Mucosa of rectum (tissue), 2 donors: ENCODE measurements around the gene RHOBTB1.
A peak's percentile ranks its signal among the peaks of the same experiment; 100 is the strongest.

ENCODE experiments used
- H3K27ac ChIP-seq, 2 donors: one replicate each; pipeline ENCODE4 v1.7.0; 2013; ENCODE audit warnings: inconsistent platforms in 2 of 2, low read depth in 2 of 2, low read length in 2 of 2
- H3K27me3 ChIP-seq, 2 donors: one replicate each; pipeline ENCODE4 v1.7.0; 2013; ENCODE audit warnings: low read length in 2 of 2; ENCODE audit not compliant: control insufficient read depth in 2 of 2, insufficient read depth in 2 of 2
- H3K36me3 ChIP-seq, 2 donors: one replicate each; pipeline ENCODE4 v1.7.0; 2013; ENCODE audit warnings: low read length in 2 of 2; ENCODE audit not compliant: control insufficient read depth in 2 of 2, insufficient read depth in 2 of 2
- H3K4me1 ChIP-seq, 2 donors: one replicate each; pipeline ENCODE4 v1.7.0; 2013; ENCODE audit warnings: low read length in 2 of 2, mild to moderate bottlenecking in 1 of 2; ENCODE audit not compliant: control insufficient read depth in 2 of 2, insufficient read depth in 2 of 2
- H3K4me3 ChIP-seq, 2 donors: one replicate each; pipeline ENCODE4 v1.7.0; 2013; ENCODE audit warnings: low read length in 2 of 2
- H3K9ac ChIP-seq, 2 donors: one replicate each; pipeline ENCODE4 v1.7.0; 2013; ENCODE audit warnings: low read length in 2 of 2, low read depth in 1 of 2, mild to moderate bottlenecking in 1 of 2
- H3K9me3 ChIP-seq, 2 donors: one replicate each; pipeline ENCODE4 v1.7.0; 2013; ENCODE audit warnings: low read length in 2 of 2; ENCODE audit not compliant: control insufficient read depth in 2 of 2
- donor health status: healthy.
- donor health status: Normal muscosa, but diverticular disease.

Gene RHOBTB1

DNA sequence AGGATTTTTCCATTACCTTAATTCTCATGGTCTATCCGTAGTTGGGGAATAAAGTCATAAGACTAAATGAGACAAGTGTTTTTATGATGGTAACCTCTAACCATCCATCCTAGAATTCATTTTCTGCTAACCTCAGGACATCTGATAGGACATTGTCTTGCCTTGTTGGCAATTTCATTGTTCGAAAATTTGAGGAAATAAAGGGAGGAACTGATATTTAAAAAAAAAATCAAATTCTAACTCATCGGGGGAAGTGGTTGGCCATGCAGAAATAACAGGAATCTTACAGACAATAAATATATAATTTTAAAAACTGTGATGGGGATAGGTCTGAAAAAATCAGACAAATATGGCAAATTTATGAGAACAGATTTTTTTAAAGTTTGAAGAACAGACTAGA, 21.7 kb upstream of the RHOBTB1 start:
- H3K9ac ChIP-seq: no peak overlapping the region
- no peaks in the 10 kb centered on the region for H3K36me3 ChIP-seq
- no peaks in the 10 kb centered on the region for H3K9me3 ChIP-seq
- H3K4me1 ChIP-seq: no peaks in the 10 kb centered on the region
- H3K27ac ChIP-seq: no peak overlapping the region
- H3K27me3 ChIP-seq: no peaks in the 10 kb centered on the region
- H3K4me3 ChIP-seq: no peak overlapping the region

DNA sequence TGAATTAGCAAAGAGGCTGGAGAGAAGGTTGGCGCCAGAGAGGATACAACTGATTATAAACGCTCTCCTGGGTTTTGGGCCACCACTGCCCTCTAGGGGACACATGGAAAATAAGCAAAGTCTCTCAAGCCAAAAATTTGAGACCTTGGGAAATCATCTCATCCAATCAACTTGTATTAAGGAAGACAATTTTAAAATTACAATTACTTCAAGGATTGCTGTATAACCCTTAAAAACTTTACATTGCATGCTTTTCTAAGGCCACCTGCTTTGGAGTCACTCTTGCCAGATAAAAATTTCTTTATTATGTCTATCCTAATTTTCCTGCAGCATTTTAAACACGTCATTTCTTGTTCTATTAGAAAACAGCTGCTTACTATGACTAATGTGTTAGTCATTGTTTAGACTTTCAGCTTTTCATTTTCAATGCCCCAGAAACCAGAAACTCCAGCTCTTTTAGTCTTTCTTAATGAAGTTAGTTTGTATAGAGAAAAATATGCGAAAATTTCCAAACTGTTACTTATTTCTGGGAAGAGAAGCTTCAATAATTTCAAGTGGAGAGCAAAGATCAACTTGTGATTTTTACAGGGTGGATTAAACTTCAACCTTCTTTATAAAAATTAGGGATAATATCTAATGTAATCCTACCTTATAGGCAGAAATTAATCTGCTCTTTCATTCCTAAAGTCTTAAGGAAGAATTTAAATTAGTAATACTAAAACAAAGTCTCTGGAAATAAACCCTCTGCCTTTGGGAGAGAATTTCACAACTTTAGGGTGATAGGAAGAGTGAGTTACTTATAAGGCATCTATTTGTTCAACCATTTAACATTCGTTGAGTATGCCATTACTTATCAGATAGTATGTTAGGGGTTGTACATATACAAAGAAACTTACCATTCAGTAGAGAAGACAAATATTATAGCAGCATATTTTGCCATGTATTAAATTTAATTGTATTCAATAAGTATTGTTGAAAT, 20.6 kb upstream of the RHOBTB1 start:
- Histone ChIP-seq H3K4me3 (no peak overlapping the region), H3K4me1 (no peaks in the 10 kb centered on the region), H3K27me3 (no peaks in the 10 kb centered on the region), H3K36me3 (no peaks in the 10 kb centered on the region), H3K27ac (peak overlapping the region in 1 of 2 donors; percentile 18), H3K9ac (no peak overlapping the region), H3K9me3 (no peaks in the 10 kb centered on the region)

- H3K27ac ChIP-seq: peak overlapping the region in 1 of 2 donors; percentile 18
- no peaks in the 10 kb centered on the region for H3K4me1 ChIP-seq
- no peaks in the 10 kb centered on the region for H3K36me3 ChIP-seq
- H3K9me3 ChIP-seq: no peaks in the 10 kb centered on the region
- no peak overlapping the region for H3K9ac ChIP-seq
- no peaks in the 10 kb centered on the region for H3K27me3 ChIP-seq
- no peak overlapping the region for H3K4me3 ChIP-seq
These were observed 19.7 kb upstream of the RHOBTB1 start for GRCh38 chr10:60963441-60964256.

DNA sequence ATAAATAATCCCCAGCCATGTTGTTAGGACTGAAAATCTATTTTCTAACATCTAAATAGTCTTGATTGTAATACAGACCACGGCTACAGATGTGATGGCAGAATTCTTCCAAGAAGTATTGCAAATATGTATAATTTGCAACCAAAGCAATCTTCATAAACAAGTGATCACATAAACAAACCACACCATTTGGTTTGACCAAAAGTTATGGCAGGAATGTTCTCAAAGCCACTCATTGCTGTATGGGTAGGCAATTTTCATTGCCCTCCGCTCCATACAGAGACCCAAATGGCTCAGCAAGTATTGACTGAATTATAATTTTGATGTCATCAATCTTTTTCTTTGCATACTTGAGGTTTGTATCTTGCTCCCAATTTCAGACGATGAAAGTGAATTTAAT, 19.0 kb upstream of the RHOBTB1 start:
- H3K9ac ChIP-seq: no peak overlapping the region
- H3K27ac ChIP-seq: no peak overlapping the region
- no peaks in the 10 kb centered on the region for H3K27me3 ChIP-seq
- no peaks in the 10 kb centered on the region for H3K9me3 ChIP-seq
- H3K36me3 ChIP-seq: no peaks in the 10 kb centered on the region
- H3K4me1 ChIP-seq: no peaks in the 10 kb centered on the region
- no peak overlapping the region for H3K4me3 ChIP-seq

GRCh38 chr10:60960913-60961312, 16.9 kb upstream of the RHOBTB1 start:
- Histone ChIP-seq H3K36me3 (no peaks in the 10 kb centered on the region), H3K27ac (no peak overlapping the region)

GRCh38 chr10:60960031-60960430, 16.0 kb upstream of the RHOBTB1 start:
- Histone ChIP-seq H3K9me3 (no peaks in the 10 kb centered on the region), H3K4me1 (no peaks in the 10 kb centered on the region), H3K36me3 (no peaks in the 10 kb centered on the region), H3K27ac (no peak overlapping the region), H3K27me3 (no peaks in the 10 kb centered on the region), H3K9ac (no peak overlapping the region), H3K4me3 (no peak overlapping the region)

More at GRCh38 chr10:60960913-60961312, 16.9 kb upstream of the RHOBTB1 start:
- no peaks in the 10 kb centered on the region for H3K9me3 ChIP-seq
- H3K4me3 ChIP-seq: no peak overlapping the region
- H3K4me1 ChIP-seq: no peaks in the 10 kb centered on the region
- no peak overlapping the region for H3K9ac ChIP-seq
- H3K27me3 ChIP-seq: no peaks in the 10 kb centered on the region

DNA sequence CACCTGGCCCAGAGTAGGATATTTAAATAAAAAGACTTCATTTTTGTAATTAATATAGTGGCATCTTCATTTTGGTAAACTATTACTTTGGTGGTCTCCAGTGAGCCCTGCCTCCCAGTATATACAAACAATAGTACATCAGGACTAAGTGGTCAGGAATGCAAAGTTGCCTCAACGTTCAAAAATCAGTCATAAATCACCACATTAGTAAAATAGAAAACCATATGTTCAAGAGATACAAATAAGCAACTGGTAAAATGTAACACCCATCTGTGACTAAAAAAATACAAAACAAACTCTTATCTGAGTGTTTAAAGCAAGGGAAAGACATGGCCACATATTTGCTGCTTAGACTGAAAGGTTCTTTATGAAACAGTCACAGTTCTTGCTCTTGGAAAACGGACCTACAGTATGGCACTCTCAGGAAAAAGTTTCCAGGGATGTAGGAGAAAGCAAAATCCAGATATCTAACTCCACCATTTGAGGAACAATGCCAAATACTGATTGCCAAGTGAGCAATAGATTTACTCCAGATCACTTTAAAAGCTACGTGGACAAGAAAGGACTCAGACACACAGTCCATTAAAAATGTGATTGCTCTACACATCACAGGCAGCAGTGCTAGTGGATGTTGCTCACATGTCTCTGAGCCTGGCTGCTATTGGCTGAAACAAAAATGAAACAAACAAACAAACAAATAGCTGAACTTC, 15.1 kb upstream of the RHOBTB1 start:
- no peak overlapping the region for H3K9ac ChIP-seq
- H3K27me3 ChIP-seq: no peaks in the 10 kb centered on the region

GRCh38 chr10:60957667-60958221, 13.8 kb upstream of the RHOBTB1 start:
- no peak overlapping the region for H3K4me3 ChIP-seq
- H3K27me3 ChIP-seq: no peaks in the 10 kb centered on the region
- no peaks in the 10 kb centered on the region for H3K36me3 ChIP-seq
- H3K9me3 ChIP-seq: no peaks in the 10 kb centered on the region
- H3K27ac ChIP-seq: no peak overlapping the region
- H3K4me1 ChIP-seq: peaks cover 0 to 6% of the 10 kb centered on the region in 2 donors
- no peak overlapping the region for H3K9ac ChIP-seq

More for the DNA sequence above, 15.1 kb upstream of the RHOBTB1 start:
- Histone ChIP-seq H3K27ac (no peak overlapping the region), H3K36me3 (no peaks in the 10 kb centered on the region), H3K4me3 (no peak overlapping the region), H3K4me1 (no peaks in the 10 kb centered on the region), H3K9me3 (no peaks in the 10 kb centered on the region)

- Histone ChIP-seq H3K27me3 (no peaks in the 10 kb centered on the region), H3K9ac (no peak overlapping the region), H3K4me1 (peaks cover 0 to 16% of the 10 kb centered on the region in 2 donors), H3K27ac (no peak overlapping the region), H3K4me3 (no peak overlapping the region), H3K36me3 (no peaks in the 10 kb centered on the region), H3K9me3 (no peaks in the 10 kb centered on the region)
These were observed 12.0 kb upstream of the RHOBTB1 start for GRCh38 chr10:60955957-60956425.
